SHP77 (cell line): Measurements from ENCODE around the gene ROBO1.

Experiments
- DNase-seq, 2 experiments: peaks; one replicate each; lab custom pipeline; 2025; lab: John Stamatoyannopoulos, UW

The ROBO1 gene

DNA sequence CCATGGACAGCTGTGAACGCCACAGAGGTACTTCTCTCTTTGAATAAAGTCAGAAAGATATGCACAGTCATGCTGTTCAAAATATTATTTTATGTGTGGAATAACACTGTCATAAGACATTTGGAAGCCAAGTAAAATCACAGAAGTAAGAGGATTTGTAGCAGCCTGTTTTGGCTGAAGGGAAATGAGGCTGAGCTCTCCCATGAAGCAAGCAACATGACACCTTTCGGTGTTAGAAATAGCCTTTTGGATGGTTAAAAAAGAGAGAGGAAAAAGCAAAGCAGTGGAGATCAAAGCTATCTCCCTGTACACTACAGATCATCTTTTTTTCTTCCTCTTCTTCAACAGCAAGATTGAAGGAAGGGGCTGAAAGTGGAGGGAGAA lies 755.3 kb downstream of the ROBO1 start:
- DNase-seq = no peak

DNA sequence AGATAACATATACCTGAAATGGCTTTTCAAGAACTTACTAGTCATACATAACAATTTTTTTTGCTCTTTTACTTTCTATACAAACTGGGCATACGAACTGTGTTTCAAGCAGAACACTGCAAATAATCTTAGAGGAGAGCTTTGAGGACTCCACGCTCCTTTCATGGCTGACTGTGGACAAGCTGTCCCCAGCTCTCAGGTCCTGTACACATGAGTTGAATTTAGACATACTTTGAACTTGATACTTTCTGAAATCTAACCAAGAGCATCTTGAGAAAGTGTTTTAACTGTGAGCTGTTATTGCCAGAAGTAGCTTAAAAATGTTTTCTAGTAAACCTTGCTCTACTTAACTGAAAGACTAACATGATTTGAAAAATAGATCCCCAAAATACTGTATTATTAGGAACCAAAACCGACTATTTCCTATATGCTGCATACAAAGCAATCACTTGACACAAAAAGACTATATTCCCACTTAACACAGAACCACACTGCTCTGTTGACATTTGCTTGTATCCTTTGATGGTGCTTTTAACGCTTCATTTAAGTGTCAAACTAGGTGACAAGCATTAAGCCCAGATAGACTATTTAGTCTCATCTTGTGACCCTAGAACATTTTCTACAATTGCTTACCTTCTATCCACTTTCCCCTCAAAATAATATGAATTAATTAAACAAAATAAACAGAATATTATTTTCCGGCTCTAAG lies 755.8 kb downstream of the ROBO1 start:
- DNase-seq = no peak

- no peak for DNase-seq
Measured at GRCh38 chr3:79009861-79010260, 757.9 kb downstream of the ROBO1 start.

DNA sequence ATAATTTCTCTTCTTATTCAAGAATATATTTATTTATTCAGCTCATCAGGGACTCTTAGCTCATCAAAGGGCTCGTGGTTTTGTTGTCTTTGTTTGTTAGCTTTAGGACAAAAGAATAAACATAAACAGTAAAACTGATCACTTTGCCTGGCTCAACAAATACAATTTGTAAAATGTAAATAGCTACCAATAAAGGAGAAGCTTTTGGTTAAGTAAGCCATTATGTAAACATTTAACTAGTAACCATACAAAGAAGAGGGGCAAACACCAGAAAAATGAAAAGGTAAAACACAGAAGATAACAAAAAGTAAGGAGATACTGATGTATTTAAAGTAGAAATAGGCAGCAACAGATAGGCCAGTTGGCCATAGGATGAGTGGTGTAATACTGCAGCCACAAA lies 761.7 kb downstream of the ROBO1 start:
- DNase-seq = no peak

- no peak for DNase-seq
Measured at GRCh38 chr3:79005084-79005483, 762.7 kb downstream of the ROBO1 start.

- DNase-seq = no peak
Measured at GRCh38 chr3:79003994-79004393, 763.8 kb downstream of the ROBO1 start.

DNA sequence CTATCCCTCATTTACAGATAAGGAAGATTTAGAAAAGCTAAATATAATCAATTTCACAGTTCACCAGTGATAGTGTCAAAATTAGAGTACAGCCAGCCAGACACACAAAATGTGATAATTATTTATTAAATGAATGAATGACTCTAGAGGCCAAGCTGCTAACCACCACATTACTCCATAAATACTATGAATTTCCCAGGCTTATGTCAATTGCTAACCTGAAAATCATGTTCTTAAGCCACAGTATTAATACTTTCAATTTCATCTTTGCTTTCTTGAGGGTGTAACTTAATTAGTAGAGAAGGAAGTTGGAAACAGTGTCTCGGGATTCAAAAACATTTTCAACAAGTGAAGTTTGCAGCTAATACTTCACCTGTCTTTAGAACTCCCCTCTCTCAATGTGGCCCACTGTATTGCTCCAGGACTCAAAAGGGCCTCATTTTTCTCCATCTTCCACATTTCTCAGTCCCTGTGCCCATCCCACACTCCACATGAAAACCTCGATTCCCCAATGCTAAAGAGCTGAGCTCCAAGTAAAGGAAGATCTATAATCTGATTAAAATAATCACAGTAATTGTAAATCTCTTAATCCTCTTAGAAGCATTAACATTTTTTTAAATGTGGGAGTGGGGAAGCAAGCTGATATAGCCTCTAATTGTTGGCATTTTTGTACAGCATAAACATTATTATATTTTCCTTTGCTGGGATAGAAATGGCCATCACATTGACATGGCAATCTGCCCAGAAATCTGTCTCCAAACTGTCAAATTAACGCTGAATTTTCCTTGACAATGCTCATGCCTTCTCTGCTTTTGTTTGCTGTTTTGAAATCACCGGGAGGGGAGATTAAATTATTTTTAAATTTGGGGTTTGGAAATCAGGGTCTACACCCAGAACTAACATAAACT lies 765.1 kb downstream of the ROBO1 start:
- no peak for DNase-seq

DNA sequence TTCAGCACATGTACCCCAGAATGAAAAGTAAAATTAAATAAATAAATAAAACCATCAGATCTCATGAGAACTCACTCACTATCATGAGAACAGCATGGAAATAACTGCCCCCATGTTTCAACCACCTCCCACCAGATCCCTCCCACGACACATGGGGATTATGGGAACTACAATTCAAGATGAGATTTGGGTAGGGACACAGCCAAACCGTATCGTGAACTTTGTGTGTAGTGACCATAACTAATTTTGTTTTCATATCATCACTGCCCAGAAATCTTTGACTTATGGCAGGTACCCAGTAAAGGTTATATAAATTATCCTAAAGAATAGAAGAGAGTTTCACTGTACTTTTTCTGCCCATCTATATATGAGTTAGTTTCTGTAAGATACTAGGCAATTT lies 766.5 kb downstream of the ROBO1 start:
- DNase-seq = no peak

- DNase-seq = no peak
Measured at GRCh38 chr3:78999139-78999538, 768.7 kb downstream of the ROBO1 start.

- DNase-seq = no peak
Measured at GRCh38 chr3:78995087-78995486, 772.7 kb downstream of the ROBO1 start.

DNA sequence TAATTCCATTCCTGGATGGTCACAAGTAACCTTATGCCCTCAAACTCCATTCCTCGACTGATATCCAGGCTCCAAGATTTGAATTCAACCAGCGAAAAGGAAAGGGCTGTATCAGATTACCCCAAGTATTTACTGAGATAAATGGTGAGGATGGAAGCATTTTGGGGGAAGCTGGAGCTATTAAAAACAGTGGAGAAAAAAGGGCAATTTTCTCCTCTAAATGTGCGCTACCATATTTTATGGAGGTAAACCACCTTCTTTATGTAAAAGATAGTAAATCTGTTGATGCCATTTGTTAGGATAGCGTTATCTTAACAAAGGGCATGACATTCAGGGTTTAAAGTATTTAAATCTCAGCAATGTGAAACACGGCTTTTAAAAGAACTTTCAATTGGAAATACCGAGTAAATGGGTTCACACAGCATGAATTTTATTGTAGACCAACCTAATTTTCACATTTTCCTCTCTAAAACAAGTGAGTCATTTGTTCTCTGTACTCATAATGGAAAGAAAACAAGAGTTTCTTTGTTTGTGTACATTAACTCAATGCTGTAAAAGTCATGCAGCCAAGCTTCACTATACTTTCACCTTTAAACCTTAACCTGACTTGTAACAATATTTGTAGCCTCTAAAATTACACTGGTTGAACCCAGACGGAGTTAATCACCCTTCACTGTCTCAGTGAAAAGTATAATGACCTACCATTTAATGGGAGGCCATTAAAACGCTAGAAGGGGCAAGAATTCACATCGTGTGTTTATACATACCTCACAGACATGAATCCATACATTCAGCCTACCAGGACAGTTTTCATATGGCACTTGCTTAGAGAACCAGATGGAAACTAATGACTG lies 773.4 kb downstream of the ROBO1 start:
- DNase-seq = no peak

- no peak for DNase-seq
Measured at GRCh38 chr3:78993375-78993774, 774.4 kb downstream of the ROBO1 start.

DNA sequence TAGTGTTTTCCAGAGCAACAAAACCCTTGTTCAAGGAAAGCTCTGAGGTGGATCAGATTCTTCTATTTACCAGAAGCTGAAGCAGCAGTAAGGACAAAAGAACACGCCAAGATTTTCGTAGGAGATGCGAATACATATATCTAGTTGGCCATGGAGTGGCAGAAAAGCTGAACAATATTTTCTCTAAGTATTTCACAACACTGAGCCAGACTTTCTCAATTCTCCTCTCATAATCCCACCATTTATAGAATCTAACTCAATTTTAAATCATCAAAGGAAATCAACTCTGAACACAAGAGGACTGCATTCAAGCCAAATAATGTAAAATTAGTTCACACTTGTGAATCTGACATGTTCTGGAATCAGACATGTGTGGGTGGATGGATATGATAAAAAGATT lies 775.0 kb downstream of the ROBO1 start:
- no peak for DNase-seq

DNA sequence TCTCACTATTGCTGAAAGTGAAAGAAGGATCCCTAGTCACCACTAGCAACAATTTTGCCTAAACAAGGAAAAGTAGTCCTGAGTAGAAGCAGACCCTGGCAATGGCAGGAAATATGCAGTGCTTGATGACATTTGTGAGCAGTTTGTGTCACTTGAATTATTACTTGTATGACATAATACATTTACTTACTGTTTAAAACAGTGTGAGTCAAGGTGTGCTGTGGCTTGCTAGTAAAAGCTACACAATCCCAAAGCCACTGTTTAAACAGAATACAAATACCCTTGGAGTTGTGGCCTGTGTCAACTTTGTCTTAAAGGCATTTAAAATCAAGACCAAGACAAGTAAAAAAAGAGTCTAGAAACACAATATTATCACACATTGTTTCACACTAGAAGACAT lies 775.4 kb downstream of the ROBO1 start:
- DNase-seq = no peak

DNA sequence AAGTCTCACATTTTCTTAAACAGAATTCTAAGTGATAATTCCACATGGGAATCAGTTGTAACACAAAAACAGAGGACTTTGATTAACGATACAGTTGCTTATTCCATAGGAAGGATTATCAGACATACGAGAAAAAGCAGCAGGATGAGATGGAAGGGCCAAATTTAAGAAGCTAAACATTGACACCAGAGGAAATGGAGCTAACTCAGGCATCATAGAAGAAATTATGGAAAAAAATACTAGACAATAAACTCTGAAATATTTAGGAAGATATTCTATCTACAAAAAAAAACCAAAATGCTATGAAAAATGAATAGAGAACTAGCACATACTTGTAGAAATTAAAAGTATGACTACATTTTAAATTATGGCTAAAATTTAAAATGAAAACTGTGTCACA lies 776.1 kb downstream of the ROBO1 start:
- DNase-seq = no peak

DNA sequence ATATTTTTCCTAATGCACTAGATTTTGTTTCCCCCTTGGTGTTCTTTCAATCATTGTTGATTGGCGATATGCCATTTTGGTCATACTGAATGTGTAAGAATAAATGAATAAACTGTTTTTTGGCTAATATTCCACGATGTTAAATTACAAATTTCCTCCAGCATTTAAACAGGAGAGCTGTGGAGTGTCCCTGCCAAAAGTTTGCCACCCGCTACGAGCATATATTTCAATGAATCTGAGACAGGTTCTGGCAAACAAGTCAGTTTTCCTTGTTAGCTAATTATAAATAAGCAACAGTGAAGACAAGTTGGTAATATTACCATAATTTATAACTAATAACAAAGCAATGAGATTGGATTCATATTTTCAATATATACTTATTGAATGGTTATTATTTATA lies 777.6 kb downstream of the ROBO1 start:
- DNase-seq = no peak

- DNase-seq = no peak
Measured at GRCh38 chr3:78988324-78988723, 779.5 kb downstream of the ROBO1 start.

DNA sequence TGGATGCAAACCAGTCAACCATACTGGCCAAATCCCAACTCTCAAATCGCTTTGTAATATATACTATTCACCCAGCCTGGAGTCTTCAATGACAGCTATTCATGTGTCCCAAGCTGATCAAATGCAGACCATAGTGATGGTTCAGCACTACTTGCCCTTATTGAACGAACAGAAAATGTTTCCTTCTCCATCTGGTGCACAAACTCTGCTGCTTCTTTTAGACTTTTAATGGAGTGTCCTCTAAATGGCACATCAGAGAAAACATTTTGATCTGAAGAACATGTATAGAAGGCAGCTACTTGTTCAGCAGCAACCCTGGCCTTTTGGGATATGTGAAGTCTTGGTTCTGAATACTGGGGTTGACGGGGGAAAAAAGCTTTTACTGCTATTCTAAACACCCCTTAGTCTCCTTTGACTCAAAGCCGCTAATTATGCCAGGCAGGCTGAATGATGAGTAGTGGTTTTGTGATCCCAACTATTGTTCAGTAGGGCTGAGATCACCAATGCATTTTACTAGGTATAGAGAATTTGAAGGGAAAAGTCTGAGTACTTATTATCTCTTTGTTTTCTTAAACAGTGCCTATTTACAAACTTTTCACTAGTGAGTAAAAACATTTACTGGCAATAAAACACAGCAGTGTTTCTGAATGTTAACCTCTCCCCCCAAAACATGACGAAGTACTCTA lies 781.2 kb downstream of the ROBO1 start:
- DNase-seq = no peak

- DNase-seq = no peak
Measured at GRCh38 chr3:78985981-78986380, 781.8 kb downstream of the ROBO1 start.

GRCh38 chr3:78979028-78979427 lies 788.8 kb downstream of the ROBO1 start:
- no peak for DNase-seq

- DNase-seq = no peak
Measured at GRCh38 chr3:78978037-78978436, 789.8 kb downstream of the ROBO1 start.

DNA sequence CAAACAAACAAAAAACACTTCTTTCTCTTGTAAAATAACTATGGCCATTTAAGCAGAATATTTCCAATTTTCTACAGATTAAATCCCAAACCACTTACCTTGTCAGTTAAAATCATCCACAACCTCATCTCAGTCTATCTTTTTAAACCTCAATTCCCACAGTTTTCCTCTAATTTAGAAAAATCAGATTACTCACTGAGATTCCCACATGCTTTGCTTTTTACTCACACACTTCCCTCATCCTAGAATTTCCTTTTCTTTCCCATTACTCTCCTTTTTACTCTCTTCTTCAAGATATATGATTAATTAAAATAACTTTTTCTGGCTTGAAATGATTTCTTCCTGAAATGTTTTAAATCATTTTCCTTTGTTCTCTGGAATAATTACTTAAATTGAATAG lies 790.7 kb downstream of the ROBO1 start:
- no peak for DNase-seq
